Activated naive CD4-positive, alpha-beta T cell treated with anti-CD3 and anti-CD28 coated beads, Interleukin-2, amount 50 U/mL, for 16 hours (primary cell): ENCODE data around the gene BCL2L11.
A peak's percentile ranks its signal among the peaks of the same experiment; 100 is the strongest.

ENCODE experiments used
- DNase-seq: peaks from one replicate; pipeline ENCODE4 v3.0.0-alpha.2; 2020

Gene BCL2L11

GRCh38 chr2:111145103-111145760 lies 24.5 kb downstream of the BCL2L11 start:
- no peak for DNase-seq

- DNase-seq: no peak
Observed at GRCh38 chr2:111145951-111146350, 25.2 kb downstream of the BCL2L11 start.

- no peak for DNase-seq
Observed at GRCh38 chr2:111148225-111148873, 27.6 kb downstream of the BCL2L11 start.

- no peak for DNase-seq
Observed at GRCh38 chr2:111148925-111149324, 28.2 kb downstream of the BCL2L11 start.

- no peak for DNase-seq
Observed at GRCh38 chr2:111149882-111150455, 29.3 kb downstream of the BCL2L11 start.

- no peak for DNase-seq
Observed at GRCh38 chr2:111154758-111155157, 34.0 kb downstream of the BCL2L11 start.

- DNase-seq: no peak
Observed at GRCh38 chr2:111155610-111156009, 34.9 kb downstream of the BCL2L11 start.

- no peak for DNase-seq
Observed at GRCh38 chr2:111156529-111156928, 35.8 kb downstream of the BCL2L11 start.

- DNase-seq: no peak
Observed at GRCh38 chr2:111157071-111157661, 36.5 kb downstream of the BCL2L11 start.

- DNase-seq: no peak
Observed at GRCh38 chr2:111157798-111158197, 37.1 kb downstream of the BCL2L11 start.

GRCh38 chr2:111159641-111160040 lies 38.9 kb downstream of the BCL2L11 start:
- no peak for DNase-seq

- DNase-seq: no peak
Observed at GRCh38 chr2:111160758-111161157, 40.0 kb downstream of the BCL2L11 start.

GRCh38 chr2:111161971-111162370 lies 41.3 kb downstream of the BCL2L11 start:
- no peak for DNase-seq

GRCh38 chr2:111162718-111163331 lies 42.1 kb downstream of the BCL2L11 start:
- DNase-seq: no peak

- DNase-seq: no peak
Observed at GRCh38 chr2:111164078-111164477, 43.4 kb downstream of the BCL2L11 start.

- DNase-seq: no peak
Observed at GRCh38 chr2:111165084-111165483, 44.4 kb downstream of the BCL2L11 start.

- DNase-seq: no peak
Observed at GRCh38 chr2:111166115-111166514, 45.4 kb downstream of the BCL2L11 start.

GRCh38 chr2:111167076-111167862 lies 46.6 kb downstream of the BCL2L11 start:
- DNase-seq: no peak

- DNase-seq: no peak
Observed at GRCh38 chr2:111167863-111168162, 47.1 kb downstream of the BCL2L11 start.

- DNase-seq: peak; percentile 81
Observed at GRCh38 chr2:111168528-111169239, 48.0 kb downstream of the BCL2L11 start.

GRCh38 chr2:111169268-111169667 lies 48.6 kb downstream of the BCL2L11 start:
- DNase-seq: no peak

GRCh38 chr2:111169924-111170323 lies 49.2 kb downstream of the BCL2L11 start:
- no peak for DNase-seq
